ENCODE measurements around the gene HGS. TPM values are rescaled to one million over a fixed set of nuclear protein-coding genes. Genes with fewer than 3 reads are reported as not detected.
A peak's percentile ranks its signal among the peaks of the same experiment; 100 is the strongest.

The HGS gene
- total RNA-seq, 4 donors from 2014 or later, result 91.0 to 181 (median 107) TPM

- TF ChIP-seq POLR2AphosphoS5 (IDR thresholded peaks at IDR 0.05) (no peak), POLR2A (IDR thresholded peaks at IDR 0.05) (no peak), EP300 (IDR thresholded peaks at IDR 0.05) (no peak), CTCF (IDR thresholded peaks at IDR 0.05) (no peak)
- Histone ChIP-seq H3K9me3 (no peaks in the 10 kb centered on the region), H3K4me3 (no peak overlapping the region), H3K27me3 (no peaks in the 10 kb centered on the region), H3K36me3 (peaks cover 34% of the 10 kb centered on the region), H3K27ac (no peak overlapping the region), H3K4me1 (peaks cover 51% of the 10 kb centered on the region)
- DNase-seq (ENCODE audit: low spot score in 2 of 2), result no peak
- WGBS, result 97% methylated on average over 5 of the region's 32 CpGs
Measured at GRCh38 chr17:81715107-81715871, 31.5 kb downstream of the HGS start.

GRCh38 chr17:81715872-81716673 is 32.3 kb downstream of the HGS start:
- 79% methylated on average over 15 of the region's 43 CpGs for whole genome bisulfite sequencing
- DNase-seq (ENCODE audit: low spot score in 2 of 2), result peak in 1 of 2 donors; percentile 64
- no peak overlapping the region for H3K4me3 ChIP-seq
- H3K36me3 ChIP-seq, result peaks cover 34% of the 10 kb centered on the region
- H3K4me1 ChIP-seq, result peaks cover 46% of the 10 kb centered on the region
- H3K27ac ChIP-seq, result no peak overlapping the region
- no peaks in the 10 kb centered on the region for H3K9me3 ChIP-seq
- H3K27me3 ChIP-seq, result no peaks in the 10 kb centered on the region
- TF ChIP-seq EP300 (IDR thresholded peaks at IDR 0.05) (no peak), POLR2AphosphoS5 (IDR thresholded peaks at IDR 0.05) (no peak), POLR2A (IDR thresholded peaks at IDR 0.05) (no peak), CTCF (IDR thresholded peaks at IDR 0.05) (no peak)

- H3K36me3 ChIP-seq, result peaks cover 34% of the 10 kb centered on the region
- TF ChIP-seq POLR2A (IDR thresholded peaks at IDR 0.05) (no peak), EP300 (IDR thresholded peaks at IDR 0.05) (no peak), CTCF (IDR thresholded peaks at IDR 0.05) (no peak), POLR2AphosphoS5 (IDR thresholded peaks at IDR 0.05) (no peak)
- H3K27me3 ChIP-seq, result no peaks in the 10 kb centered on the region
- H3K27ac ChIP-seq, result no peak overlapping the region
- WGBS, result 93% methylated on average over 8 of the region's 12 CpGs
- H3K4me1 ChIP-seq, result peaks cover 46% of the 10 kb centered on the region
- H3K9me3 ChIP-seq, result no peaks in the 10 kb centered on the region
- DNase-seq (ENCODE audit: low spot score in 2 of 2), result peak in 1 of 2 donors; percentile 63
- no peak overlapping the region for H3K4me3 ChIP-seq
Measured at GRCh38 chr17:81716674-81716996, 32.8 kb downstream of the HGS start.

GRCh38 chr17:81717049-81717765 is 33.4 kb downstream of the HGS start:
- Histone ChIP-seq H3K9me3 (no peaks in the 10 kb centered on the region), H3K36me3 (peaks cover 34% of the 10 kb centered on the region), H3K4me3 (no peak overlapping the region), H3K4me1 (peaks cover 48% of the 10 kb centered on the region), H3K27me3 (no peaks in the 10 kb centered on the region), H3K27ac (no peak overlapping the region)
- DNase-seq (ENCODE audit: low spot score in 2 of 2), result peak in 1 of 2 donors; percentile 62
- WGBS, result 100% methylated on average over 2 of the region's 25 CpGs
- TF ChIP-seq EP300 (IDR thresholded peaks at IDR 0.05) (no peak), CTCF (IDR thresholded peaks at IDR 0.05) (no peak), POLR2AphosphoS5 (IDR thresholded peaks at IDR 0.05) (no peak)

GRCh38 chr17:81717766-81718089 is 33.9 kb downstream of the HGS start:
- Histone ChIP-seq H3K36me3 (peaks cover 34% of the 10 kb centered on the region), H3K4me3 (no peak overlapping the region), H3K4me1 (peaks cover 49% of the 10 kb centered on the region), H3K27ac (no peak overlapping the region), H3K27me3 (no peaks in the 10 kb centered on the region), H3K9me3 (no peaks in the 10 kb centered on the region)
- 96% methylated on average over 6 of the region's 9 CpGs for WGBS
- DNase-seq (ENCODE audit: low spot score in 2 of 2), result no peak
- TF ChIP-seq POLR2AphosphoS5 (IDR thresholded peaks at IDR 0.05), result no peak
